Hematopoietic multipotent progenitor cell treated with erythropoietin and hydrocortisone succinate and interleukin-3 and kit ligand, for 17 days (in vitro differentiated cells): ENCODE data around the gene PTPMT1.
"Not testable (repeated sequence)": the region's sequence is repeated elsewhere in the genome, so short reads cannot be mapped to it uniquely, and the experiment has no call there.

Source experiments
- DNase-seq: peaks from one replicate; pipeline ENCODE4 v3.0.0-alpha.2; 2015; ENCODE audit warnings: low spot score

The PTPMT1 gene

GRCh38 chr11:47565340-47566148, at the start of gene PTPMT1:
Gene PTPMT1 (plus strand): TSS chr11:47565599. CDS start chr11:47565623, 24 bp downstream.
- DNase-seq = no peak

GRCh38 chr11:47516155-47516554, 49.2 kb upstream of the PTPMT1 start:
- no peak for DNase-seq

GRCh38 chr11:47516984-47517853, 48.2 kb upstream of the PTPMT1 start:
- no peak for DNase-seq

GRCh38 chr11:47518212-47518964, 47.0 kb upstream of the PTPMT1 start:
- no peak for DNase-seq

GRCh38 chr11:47523490-47524225, 41.7 kb upstream of the PTPMT1 start:
- no peak for DNase-seq

GRCh38 chr11:47524291-47524874, 41.0 kb upstream of the PTPMT1 start:
- no peak for DNase-seq

- not testable (repeated sequence) for DNase-seq
Measured at GRCh38 chr11:47526032-47526431, 39.4 kb upstream of the PTPMT1 start.

- no peak for DNase-seq
Measured at GRCh38 chr11:47527186-47527585, 38.2 kb upstream of the PTPMT1 start.

GRCh38 chr11:47529951-47530350, 35.4 kb upstream of the PTPMT1 start:
- no peak for DNase-seq

GRCh38 chr11:47530721-47531120, 34.7 kb upstream of the PTPMT1 start:
- not testable (repeated sequence) for DNase-seq

- DNase-seq = no peak
Measured at GRCh38 chr11:47531666-47532065, 33.7 kb upstream of the PTPMT1 start.

- no peak for DNase-seq
Measured at GRCh38 chr11:47532597-47533213, 32.7 kb upstream of the PTPMT1 start.

GRCh38 chr11:47533690-47534151, 31.7 kb upstream of the PTPMT1 start:
- no peak for DNase-seq

- DNase-seq = no peak
Measured at GRCh38 chr11:47534704-47535251, 30.6 kb upstream of the PTPMT1 start.

GRCh38 chr11:47536915-47537314, 28.5 kb upstream of the PTPMT1 start:
- no peak for DNase-seq

- no peak for DNase-seq
Measured at GRCh38 chr11:47538741-47539565, 26.4 kb upstream of the PTPMT1 start.

- DNase-seq = no peak
Measured at GRCh38 chr11:47539681-47540039, 25.7 kb upstream of the PTPMT1 start.

GRCh38 chr11:47541070-47541469, 24.3 kb upstream of the PTPMT1 start:
- DNase-seq = no peak

GRCh38 chr11:47545298-47545697, 20.1 kb upstream of the PTPMT1 start:
- DNase-seq = no peak
